CD14-positive monocyte (primary cell): Measurements from ENCODE around the gene TMA7. TPM values are rescaled to one million over a fixed set of nuclear protein-coding genes. Genes with fewer than 3 reads are reported as not detected.

Source experiments
- DNase-seq, 3 donors: peaks; one replicate each; pipeline ENCODE4 v3.0.0-alpha.2; 2011 to 2022
- H2AFZ ChIP-seq: 2 replicates; pipeline ENCODE4 v1.6.0; 2012; ENCODE audit warnings: mild to moderate bottlenecking, low read depth, low read length, inconsistent platforms; ENCODE audit not compliant: insufficient read depth, poor library complexity, severe bottlenecking
- H3K27ac ChIP-seq, 2 donors: 1 replicate in 1 of 2; 2 replicates in 1 of 2; pipeline ENCODE4 v1.5.1; 2012 to 2013; ENCODE audit warnings: low read length in 2 of 2, control low read depth in 1 of 2, inconsistent platforms in 1 of 2, low read depth in 1 of 2, mild to moderate bottlenecking in 1 of 2
- H3K27me3 ChIP-seq, 2 donors: one replicate each; pipeline versions ENCODE4 v1.6.0 to v1.6.1; 2011 to 2013; ENCODE audit warnings: low read length in 2 of 2; ENCODE audit not compliant: control insufficient read depth in 2 of 2, insufficient read depth in 2 of 2
- H3K36me3 ChIP-seq, 2 donors: replicated peaks in 1 of 2; 1 replicate in 1 of 2; 2 replicates in 1 of 2; pipeline versions ENCODE4 v1.5.1 to v1.6.1; 2012 to 2013; ENCODE audit warnings: low read length in 2 of 2, control low read depth in 1 of 2, inconsistent platforms in 1 of 2, mild to moderate bottlenecking in 1 of 2; ENCODE audit not compliant: insufficient read depth in 2 of 2, control insufficient read depth in 1 of 2
- H3K4me1 ChIP-seq, 2 donors: 1 replicate in 1 of 2; 2 replicates in 1 of 2; pipeline versions ENCODE4 v1.5.1 to v1.6.1; 2012 to 2013; ENCODE audit warnings: low read length in 2 of 2, control low read depth in 1 of 2, inconsistent platforms in 1 of 2, mild to moderate bottlenecking in 1 of 2, moderate library complexity in 1 of 2; ENCODE audit not compliant: insufficient read depth in 2 of 2, control insufficient read depth in 1 of 2
- H3K4me2 ChIP-seq: replicated peaks from 2 replicates; pipeline ENCODE3; 2012; ENCODE audit warnings: low read length, moderate library complexity, mild to moderate bottlenecking; ENCODE audit not compliant: poor library complexity, severe bottlenecking; ENCODE audit errors: extremely low read depth
- H3K4me3 ChIP-seq, 3 experiments: fragments of 200-600 bp in 1 of 3; sonication (generic) in 1 of 3; replicated peaks in 1 of 3; 1 replicate in 2 of 3; 2 replicates in 1 of 3; pipeline ENCODE4 v1.5.1; 2011 to 2013; ENCODE audit warnings: low read length in 3 of 3, mild to moderate bottlenecking in 3 of 3, control low read depth in 2 of 3, low read depth in 2 of 3, inconsistent platforms in 1 of 3, moderate library complexity in 1 of 3
- H3K79me2 ChIP-seq: 2 replicates; pipeline ENCODE4 v1.6.0; 2012; ENCODE audit warnings: mild to moderate bottlenecking, control low read depth, inconsistent platforms, low read length, moderate library complexity; ENCODE audit not compliant: insufficient read depth
- H3K9ac ChIP-seq: 2 replicates; pipeline ENCODE4 v1.6.0; 2017; ENCODE audit warnings: low read length, mild to moderate bottlenecking; ENCODE audit not compliant: insufficient read depth, poor library complexity, severe bottlenecking
- H3K9me3 ChIP-seq, 2 donors: replicated peaks in 1 of 2; 1 replicate in 1 of 2; 2 replicates in 1 of 2; pipeline versions ENCODE4 v1.5.1 to v1.6.1; 2012 to 2013; ENCODE audit warnings: low read length in 2 of 2, control low read depth in 1 of 2; ENCODE audit not compliant: control insufficient read depth in 1 of 2, insufficient read depth in 1 of 2
- H4K20me1 ChIP-seq: 2 replicates; pipeline ENCODE4 v1.6.0; 2012; ENCODE audit warnings: mild to moderate bottlenecking, low read length, control low read depth, moderate library complexity; ENCODE audit not compliant: insufficient read depth
- H3K27ac Mint-ChIP-seq, 7 donors: one replicate each; pipeline ENCODE4 v1.8.0; 2020; ENCODE audit warnings: mild to moderate bottlenecking in 7 of 7, mixed read lengths in 7 of 7, moderate library complexity in 6 of 7, inconsistent platforms in 2 of 7
- H3K27me3 Mint-ChIP-seq, 3 donors: one replicate each; pipeline ENCODE4 v1.8.0; 2021 to 2022; ENCODE audit warnings: low read depth in 3 of 3, mild to moderate bottlenecking in 3 of 3, mixed read lengths in 3 of 3, moderate library complexity in 3 of 3, inconsistent platforms in 1 of 3
- H3K36me3 Mint-ChIP-seq, 2 donors: one replicate each; pipeline ENCODE4 v1.8.0; 2020; ENCODE audit warnings: mixed read lengths in 2 of 2, inconsistent platforms in 1 of 2, mild to moderate bottlenecking in 1 of 2
- H3K4me1 Mint-ChIP-seq: one replicate; pipeline ENCODE4 v1.8.0; 2020; ENCODE audit warnings: mild to moderate bottlenecking, mixed read lengths
- H3K4me3 Mint-ChIP-seq, 2 donors: one replicate each; pipeline ENCODE4 v1.8.0; 2020; ENCODE audit warnings: mild to moderate bottlenecking in 2 of 2, mixed read lengths in 2 of 2, moderate library complexity in 1 of 2
- H3K9me3 Mint-ChIP-seq, 7 donors: one replicate each; pipeline ENCODE4 v1.8.0; 2020 to 2022; ENCODE audit warnings: mixed read lengths in 7 of 7, mild to moderate bottlenecking in 6 of 7, moderate library complexity in 6 of 7, inconsistent platforms in 2 of 7
- CTCF ChIP-seq: fragments of 200-600 bp; IDR thresholded peaks from one replicate; pipeline ENCODE4 v1.8.0; 2022; ENCODE audit warnings: antibody characterized with exemption, mild to moderate bottlenecking
- WGBS: methylation state at CpG from one replicate; pipeline ENCODE4 v1.1.5; 2013; ENCODE audit warnings: missing lambda C conversion rate; ENCODE audit not compliant: insufficient coverage; 5-methylcytosine and 5-hydroxymethylcytosine counted together
- intact Hi-C, 2 donors: fragments of 100-400 bp; cut with micrococcal nuclease; formaldehyde crosslinking; loops; one replicate each; pipeline versions ENCODE4 v1.15.0 to v1.15.1; 2023
- polyA plus RNA-seq, 3 donors: library from polyadenylated mRNA; depleted of rRNA in 1 of 3; unstranded in 2 of 3; stranded (reverse) in 1 of 3; fragments of 300-500 nt in 2 of 3; fragments of >200 nt in 1 of 3; fragmentation: Illumina TruSeq in 2 of 3; gene quantifications; 1 replicate in 2 of 3; 2 replicates in 1 of 3; pipeline ENCODE4 v1.2.3, GENCODE V29; 2012 to 2021

The TMA7 gene
- polyA plus RNA-seq, 3 donors: 301 to 559 (median 478) TPM

- Histone ChIP-seq H3K27me3 (peaks cover 3 to 27% of the 10 kb centered on the region in 2 donors), H3K4me1 (peaks cover 7 to 8% of the 10 kb centered on the region in 2 donors), H3K9me3 (no peaks in the 10 kb centered on the region), H4K20me1 (no peaks in the 10 kb centered on the region), H3K4me3 (no peak overlapping the region), H3K4me2 (no peak overlapping the region), H2AFZ (no peak overlapping the region), H3K36me3 (peaks cover 0 to 2% of the 10 kb centered on the region in 2 donors), H3K9ac (no peak overlapping the region), H3K79me2 (no peaks in the 10 kb centered on the region), H3K27ac (no peak overlapping the region)
- Mint-ChIP-seq H3K9me3 (peaks cover 0 to 5% (median 0%) of the 10 kb centered on the region in 7 donors), H3K27ac (no peak overlapping the region), H3K4me3 (peak overlapping the region in 1 of 2 donors; percentile 70), H3K4me1 (peaks cover 9% of the 10 kb centered on the region), H3K27me3 (peaks cover 24 to 38% (median 26%) of the 10 kb centered on the region in 3 donors), H3K36me3 (peaks cover 7 to 9% of the 10 kb centered on the region in 2 donors)
- no peak for TF ChIP-seq CTCF
- intact Hi-C loops: no loop called here
- no peak for DNase-seq
- WGBS: 97% methylated on average over 4 of the region's 8 CpGs
These were observed 13.0 kb upstream of the TMA7 start for GRCh38 chr3:48426944-48427629.

GRCh38 chr3:48427630-48427962 is 12.5 kb upstream of the TMA7 start:
- Histone ChIP-seq H3K9ac (no peak overlapping the region), H3K36me3 (peaks cover 5 to 7% of the 10 kb centered on the region in 2 donors), H3K79me2 (no peaks in the 10 kb centered on the region), H4K20me1 (no peaks in the 10 kb centered on the region), H3K4me2 (no peak overlapping the region), H3K27me3 (peaks cover 3 to 27% of the 10 kb centered on the region in 2 donors), H3K27ac (no peak overlapping the region), H3K4me1 (peaks cover 7 to 8% of the 10 kb centered on the region in 2 donors), H2AFZ (no peak overlapping the region), H3K4me3 (no peak overlapping the region), H3K9me3 (no peaks in the 10 kb centered on the region)
- Mint-ChIP-seq H3K9me3 (peaks cover 0 to 5% (median 0%) of the 10 kb centered on the region in 7 donors), H3K36me3 (peaks cover 7 to 14% of the 10 kb centered on the region in 2 donors), H3K4me3 (peak overlapping the region in 1 of 2 donors; percentile 70), H3K4me1 (peaks cover 9% of the 10 kb centered on the region), H3K27ac (peak overlapping the region in 1 of 7 donors; percentile 64), H3K27me3 (peaks cover 24 to 38% (median 26%) of the 10 kb centered on the region in 3 donors)
- intact Hi-C loops: no loop called here
- WGBS: 98% methylated on average over 8 of the region's 9 CpGs
- no peak for DNase-seq
- TF ChIP-seq CTCF: no peak
